COR-L47 (cell line): Measurements from ENCODE around the gene RPTOR.
"Not testable (repeated sequence)": the region's sequence is repeated elsewhere in the genome, so short reads cannot be mapped to it uniquely, and the experiment has no call there.

Experiments used
- DNase-seq: peaks from one replicate; lab custom pipeline; 2025; lab: John Stamatoyannopoulos, UW

Gene RPTOR

GRCh38 chr17:80544655-80545498 is at the start of gene RPTOR:
TSS of gene RPTOR (plus strand) at chr17:80544838. CDS start at chr17:80545630, 792 bp downstream.
- DNase-seq = peak; percentile 82

- DNase-seq = no peak
Observed at GRCh38 chr17:80497726-80498241, 46.9 kb upstream of the RPTOR start.

- no peak for DNase-seq
Observed at GRCh38 chr17:80498242-80498919, 46.3 kb upstream of the RPTOR start.

- no peak for DNase-seq
Observed at GRCh38 chr17:80498920-80499410, 45.7 kb upstream of the RPTOR start.

GRCh38 chr17:80499560-80499959 is 45.1 kb upstream of the RPTOR start:
- DNase-seq = no peak

GRCh38 chr17:80499961-80500665 is 44.5 kb upstream of the RPTOR start:
- DNase-seq = no peak

GRCh38 chr17:80501741-80502577 is 42.7 kb upstream of the RPTOR start:
- DNase-seq = no peak

- no peak for DNase-seq
Observed at GRCh38 chr17:80502578-80502877, 42.1 kb upstream of the RPTOR start.

- DNase-seq = no peak
Observed at GRCh38 chr17:80503031-80503430, 41.6 kb upstream of the RPTOR start.

GRCh38 chr17:80503921-80504320 is 40.7 kb upstream of the RPTOR start:
- no peak for DNase-seq

GRCh38 chr17:80504686-80505413 is 39.8 kb upstream of the RPTOR start:
- DNase-seq = no peak

- DNase-seq = not testable (repeated sequence)
Observed at GRCh38 chr17:80507177-80507576, 37.5 kb upstream of the RPTOR start.

GRCh38 chr17:80507965-80508364 is 36.7 kb upstream of the RPTOR start:
- DNase-seq = no peak

- DNase-seq = no peak
Observed at GRCh38 chr17:80509311-80509710, 35.3 kb upstream of the RPTOR start.

- DNase-seq = no peak
Observed at GRCh38 chr17:80510132-80510531, 34.5 kb upstream of the RPTOR start.

GRCh38 chr17:80510772-80511171 is 33.9 kb upstream of the RPTOR start:
- no peak for DNase-seq

- no peak for DNase-seq
Observed at GRCh38 chr17:80511222-80512180, 33.1 kb upstream of the RPTOR start.

- DNase-seq = no peak
Observed at GRCh38 chr17:80512233-80512632, 32.4 kb upstream of the RPTOR start.

GRCh38 chr17:80513201-80513600 is 31.4 kb upstream of the RPTOR start:
- DNase-seq = no peak

GRCh38 chr17:80513892-80514291 is 30.7 kb upstream of the RPTOR start:
- no peak for DNase-seq
